Measurements from ENCODE around the gene HSPG2.
"Not testable (repeated sequence)": the region's sequence is repeated elsewhere in the genome, so short reads cannot be mapped to it uniquely, and the experiment has no call there.

HSPG2 gene

GRCh38 chr1:21843996-21844395, 93.1 kb downstream of the HSPG2 start:
- DNase-seq (ENCODE audit: low read depth, low spot score): no peak

DNA sequence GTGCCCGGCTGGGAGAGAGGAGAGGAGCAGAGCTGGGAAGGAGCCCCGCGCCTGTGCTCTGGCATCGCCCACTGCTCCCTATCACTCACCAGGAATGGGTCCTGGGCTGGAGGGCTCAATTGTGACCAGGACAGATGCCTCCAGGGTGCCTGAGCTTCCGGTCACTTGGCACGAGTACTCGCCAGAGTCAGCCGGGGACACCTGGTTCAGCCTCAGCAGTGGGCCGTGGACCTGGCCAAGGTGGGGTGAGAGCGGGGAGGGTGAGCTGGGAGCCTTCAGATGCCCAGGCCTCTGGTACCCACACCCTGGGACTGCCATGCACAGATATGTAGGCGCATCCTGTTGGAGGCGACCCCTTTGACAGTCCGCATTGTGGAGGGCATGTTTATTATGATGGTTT, 93.9 kb downstream of the HSPG2 start:
- no peak for DNase-seq (ENCODE audit: low read depth, low spot score)

DNA sequence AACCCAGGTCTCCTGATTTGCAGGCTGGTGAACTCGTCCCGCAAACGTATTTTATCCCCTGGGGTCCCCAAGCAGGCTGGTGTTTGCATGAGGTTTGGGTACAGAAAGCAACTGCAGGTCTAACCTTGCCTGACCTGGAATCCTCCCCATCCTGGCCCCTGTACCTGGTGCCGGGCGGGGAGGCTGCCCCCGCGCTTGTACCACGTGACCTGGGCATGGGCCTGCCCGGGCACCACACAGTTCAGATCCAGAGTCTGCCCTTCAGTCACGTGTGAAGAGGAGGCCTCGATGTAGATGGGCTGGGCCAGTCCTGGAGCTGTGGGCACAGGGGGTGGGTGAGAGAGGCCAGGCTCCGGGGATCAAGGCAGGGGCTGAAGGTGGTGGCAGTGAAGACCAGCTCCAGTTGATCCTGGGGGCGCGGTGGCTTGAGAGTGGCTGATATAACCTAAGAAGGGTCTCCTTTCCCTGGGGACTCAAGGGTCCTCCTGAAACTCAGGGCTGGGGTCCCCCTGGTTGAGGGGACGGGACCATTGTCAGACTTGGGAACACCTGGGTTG, 94.4 kb downstream of the HSPG2 start:
- no peak for DNase-seq (ENCODE audit: low read depth, low spot score)

- no peak for DNase-seq (ENCODE audit: low read depth, low spot score)
Measured at GRCh38 chr1:21841852-21842466, 95.2 kb downstream of the HSPG2 start.

GRCh38 chr1:21840981-21841380, 96.1 kb downstream of the HSPG2 start:
- no peak for DNase-seq (ENCODE audit: low read depth, low spot score)

DNA sequence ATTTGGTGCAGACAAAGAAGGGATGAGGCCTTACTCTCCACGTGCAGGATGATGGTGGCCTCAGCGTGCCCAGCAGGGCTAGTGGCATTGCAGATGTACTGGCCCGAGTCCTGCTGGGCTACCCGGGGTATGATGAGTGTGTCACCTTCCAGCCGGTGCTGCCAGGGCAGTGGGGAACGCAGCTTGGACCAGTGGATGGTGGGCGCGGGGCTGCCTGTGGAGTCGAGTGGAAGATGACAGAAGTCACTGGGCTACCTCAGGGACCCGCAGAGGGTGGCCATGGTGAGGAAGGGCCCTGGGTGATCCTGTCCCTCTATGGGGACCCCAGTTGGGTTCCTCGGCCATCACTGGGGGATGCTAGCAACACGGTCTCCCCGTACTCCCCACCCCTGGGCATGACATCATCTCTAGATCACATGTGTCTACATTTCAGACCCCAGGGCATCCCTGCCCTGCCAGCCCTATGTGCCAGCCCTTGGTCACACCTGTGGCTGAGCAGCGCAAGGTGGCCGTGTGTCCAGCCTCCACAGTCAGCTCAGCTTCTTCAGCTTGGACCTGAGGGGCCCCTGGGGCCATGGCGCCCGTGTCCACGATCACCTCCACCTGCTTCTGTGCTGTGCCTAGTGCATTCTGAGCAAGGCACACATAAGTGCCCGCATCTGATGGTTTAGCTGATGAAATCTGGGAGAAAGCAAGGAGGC, 97.6 kb downstream of the HSPG2 start:
- no peak for DNase-seq (ENCODE audit: low read depth, low spot score)

- DNase-seq (ENCODE audit: low read depth, low spot score): no peak
Measured at GRCh38 chr1:21838359-21839157, 98.6 kb downstream of the HSPG2 start.

DNA sequence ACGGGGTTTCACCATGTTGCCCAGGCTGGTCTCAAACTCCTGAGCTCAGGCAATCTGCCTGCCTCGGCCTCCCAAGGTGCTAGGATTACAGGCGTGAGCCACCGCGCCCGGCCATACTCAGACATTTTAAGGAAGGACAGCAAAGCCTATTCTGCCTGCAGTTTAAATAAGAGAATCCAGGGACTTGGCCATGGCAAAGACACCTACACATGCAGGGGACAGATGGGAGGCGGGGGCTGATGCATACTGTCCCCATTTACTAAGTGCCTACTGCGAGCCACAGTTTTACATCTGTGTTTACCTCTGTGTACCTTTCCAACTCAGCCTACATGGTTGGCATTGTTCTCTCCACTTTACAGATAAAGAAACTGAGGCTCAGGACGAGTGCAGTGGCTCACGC, 99.6 kb downstream of the HSPG2 start:
- DNase-seq (ENCODE audit: low read depth, low spot score): no peak

GRCh38 chr1:21836729-21837128, 100.4 kb downstream of the HSPG2 start:
- no peak for DNase-seq (ENCODE audit: low read depth, low spot score)

GRCh38 chr1:21836010-21836409, 101.1 kb downstream of the HSPG2 start:
- DNase-seq (ENCODE audit: low read depth, low spot score): no peak

- DNase-seq (ENCODE audit: low read depth, low spot score): no peak
Measured at GRCh38 chr1:21834666-21835065, 102.4 kb downstream of the HSPG2 start.

GRCh38 chr1:21834094-21834493, 103.0 kb downstream of the HSPG2 start:
- DNase-seq (ENCODE audit: low read depth, low spot score): no peak

GRCh38 chr1:21833392-21833976, 103.6 kb downstream of the HSPG2 start:
- no peak for DNase-seq (ENCODE audit: low read depth, low spot score)

GRCh38 chr1:21831454-21831970, 105.6 kb downstream of the HSPG2 start:
- DNase-seq (ENCODE audit: low read depth, low spot score): no peak

DNA sequence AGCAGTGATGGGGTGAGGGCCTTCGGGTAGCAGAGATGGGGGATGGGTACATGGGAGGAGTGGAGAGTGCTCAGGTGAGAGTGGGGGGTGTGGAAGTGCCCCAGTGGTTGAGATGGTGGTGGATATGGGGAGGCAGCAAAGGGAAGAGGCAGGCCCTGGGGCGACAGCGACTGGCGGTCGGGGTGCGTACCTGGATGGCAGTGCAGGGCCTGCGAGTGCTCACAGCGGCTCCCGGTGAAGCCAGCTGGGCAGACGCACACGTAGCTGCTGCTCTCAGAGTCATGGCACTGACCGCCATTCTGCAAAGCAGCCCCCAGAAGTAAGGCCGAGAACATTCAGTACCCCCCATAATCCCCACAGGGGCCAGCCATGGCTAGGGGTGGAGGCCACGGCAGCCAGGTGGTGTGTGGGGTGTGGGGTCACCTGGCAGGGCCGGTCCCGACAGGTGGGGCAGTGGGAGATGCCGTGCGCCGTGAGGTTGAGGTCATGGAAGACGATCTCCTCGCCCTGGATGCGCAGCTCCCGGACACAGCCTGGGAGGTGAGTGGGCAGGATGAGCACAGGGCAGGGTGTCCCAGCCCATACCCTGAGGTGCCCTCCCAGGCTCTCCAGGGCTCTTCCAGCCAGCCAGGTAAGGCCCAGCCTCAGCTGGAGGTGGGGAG, 106.2 kb downstream of the HSPG2 start:
- no peak for DNase-seq (ENCODE audit: low read depth, low spot score)

- no peak for DNase-seq (ENCODE audit: low read depth, low spot score)
Measured at GRCh38 chr1:21829294-21829693, 107.8 kb downstream of the HSPG2 start.

- DNase-seq (ENCODE audit: low read depth, low spot score): no peak
Measured at GRCh38 chr1:21828506-21829210, 108.5 kb downstream of the HSPG2 start.

DNA sequence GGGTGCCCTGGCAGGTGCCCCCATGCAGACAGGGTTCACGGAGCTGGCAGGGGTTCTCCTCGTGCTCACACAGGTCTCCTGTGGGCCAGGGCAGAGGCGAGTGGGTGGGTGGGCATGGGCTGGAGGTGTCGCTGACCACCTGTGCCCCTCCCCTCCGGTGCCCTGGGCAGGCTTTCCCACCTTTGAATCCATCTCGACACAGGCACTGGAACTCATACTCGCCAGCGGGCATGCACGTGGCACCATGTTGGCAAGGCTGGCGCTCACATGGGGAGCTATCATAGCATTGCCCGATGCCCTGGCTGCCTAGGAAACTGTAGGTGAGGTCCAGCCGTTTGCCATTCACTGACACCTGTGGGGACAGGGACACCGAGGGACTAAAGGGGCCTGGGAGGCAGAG, 109.0 kb downstream of the HSPG2 start:
- DNase-seq (ENCODE audit: low read depth, low spot score): no peak

- DNase-seq (ENCODE audit: low read depth, low spot score): no peak
Measured at GRCh38 chr1:21827141-21827679, 109.9 kb downstream of the HSPG2 start.

- DNase-seq (ENCODE audit: low read depth, low spot score): not testable (repeated sequence)
Measured at GRCh38 chr1:21826694-21827093, 110.4 kb downstream of the HSPG2 start.
